Dedifferentiated amniotic fluid mesenchymal stem cell (primary cell): ENCODE measurements around the gene MCM3.

ENCODE experiments used
- DNase-seq: peaks from one replicate; pipeline ENCODE4 v3.0.0-alpha.2; 2016; ENCODE audit errors: extremely low spot score

MCM3 gene

DNA sequence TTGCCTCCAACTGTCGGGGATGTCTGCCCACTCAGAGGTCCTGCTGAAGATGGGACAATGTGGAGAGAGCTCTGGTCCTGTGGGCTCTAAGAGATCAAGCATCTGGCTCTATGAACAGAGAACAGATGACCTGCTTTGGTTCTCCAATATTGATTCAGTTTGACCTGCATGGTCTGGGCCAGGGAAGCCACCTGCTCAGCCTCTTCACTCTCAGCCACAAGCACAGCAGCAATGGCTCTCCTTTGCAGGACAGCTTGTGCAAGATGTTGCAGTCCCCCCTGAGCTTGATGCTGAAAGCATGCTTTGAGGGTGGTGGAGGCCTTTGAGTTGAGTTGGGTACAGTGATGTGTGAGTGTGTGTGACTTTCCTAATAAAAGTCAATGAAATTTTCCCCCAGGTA is 18.6 kb upstream of the MCM3 start:
- DNase-seq, result no peak

DNA sequence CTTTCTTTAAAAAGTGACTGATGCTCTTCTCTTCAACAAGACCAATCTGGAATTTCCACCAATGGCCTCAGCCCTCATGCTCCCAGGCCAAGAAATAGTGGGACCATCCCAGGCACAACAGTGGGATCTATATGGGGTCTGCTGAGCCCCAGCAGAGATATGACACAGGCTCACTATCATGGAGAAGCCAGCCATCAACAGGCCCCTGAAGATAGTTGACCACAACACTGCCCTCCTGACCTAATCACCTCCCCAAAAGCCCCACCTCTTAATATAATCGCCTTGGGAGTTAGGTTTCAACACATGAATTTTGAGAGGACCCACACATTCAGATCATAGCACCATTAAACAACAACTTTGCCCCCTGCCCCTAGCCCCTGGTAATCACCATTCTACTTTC is 16.8 kb upstream of the MCM3 start:
- no peak for DNase-seq

DNA sequence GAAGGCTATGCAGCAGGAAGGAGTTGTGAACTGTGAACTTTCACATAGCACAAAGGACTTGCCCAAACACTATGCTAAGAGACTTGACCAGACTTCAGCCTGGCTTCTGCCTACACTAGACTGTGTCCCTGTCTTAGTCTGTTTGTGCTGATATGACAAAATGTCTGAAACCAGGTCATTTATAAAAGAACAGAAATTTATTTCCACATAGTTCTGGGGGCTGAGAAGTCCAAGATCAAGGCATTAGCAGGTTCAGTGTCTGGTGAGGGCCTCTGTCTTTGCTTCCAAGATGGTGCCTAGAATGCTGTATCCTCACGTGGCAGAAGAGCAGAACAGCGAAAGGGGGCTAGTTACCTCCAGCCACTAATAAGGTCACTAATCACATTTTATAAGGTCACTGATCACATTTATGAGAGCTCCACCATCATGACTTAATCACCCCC is 16.0 kb upstream of the MCM3 start:
- no peak for DNase-seq

DNA sequence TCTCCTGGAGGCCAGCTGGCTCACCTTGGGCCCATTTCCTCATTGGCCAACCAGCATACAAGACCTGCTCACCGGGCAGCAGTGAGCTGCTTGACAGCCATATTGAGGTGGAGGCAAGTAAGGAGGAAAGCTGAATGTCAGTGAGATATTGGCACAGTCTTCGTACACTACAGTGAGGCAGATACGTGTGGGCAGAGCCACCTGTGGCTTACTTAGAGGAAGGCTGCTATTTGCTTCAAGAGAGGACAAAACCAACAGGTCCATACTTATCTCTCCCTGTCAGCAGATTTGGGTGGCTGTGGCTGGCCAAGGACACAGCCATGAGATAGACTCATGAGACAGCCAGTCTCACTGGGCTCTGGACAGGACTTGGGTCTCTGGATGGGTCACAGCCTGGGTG is 15.1 kb upstream of the MCM3 start:
- DNase-seq, result no peak

DNA sequence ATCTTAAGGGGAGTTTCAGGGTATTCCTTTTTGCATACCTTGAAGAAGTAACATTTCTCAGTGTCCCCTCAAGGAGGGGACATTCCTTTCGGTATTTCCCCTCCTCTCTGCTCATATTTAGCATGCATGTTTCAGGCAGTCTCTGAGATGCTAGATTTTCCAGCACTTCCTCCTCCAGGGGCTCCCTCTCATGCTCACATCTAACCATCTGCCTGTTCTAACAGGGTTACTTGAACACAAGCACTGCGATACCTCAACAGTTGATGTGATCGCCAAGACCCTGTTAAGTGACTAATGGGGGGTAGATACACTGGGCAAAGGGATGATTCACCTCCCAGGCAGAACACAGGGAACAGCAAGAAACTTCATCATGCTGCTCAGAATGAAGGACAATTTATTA is 12.9 kb upstream of the MCM3 start:
- no peak for DNase-seq

DNA sequence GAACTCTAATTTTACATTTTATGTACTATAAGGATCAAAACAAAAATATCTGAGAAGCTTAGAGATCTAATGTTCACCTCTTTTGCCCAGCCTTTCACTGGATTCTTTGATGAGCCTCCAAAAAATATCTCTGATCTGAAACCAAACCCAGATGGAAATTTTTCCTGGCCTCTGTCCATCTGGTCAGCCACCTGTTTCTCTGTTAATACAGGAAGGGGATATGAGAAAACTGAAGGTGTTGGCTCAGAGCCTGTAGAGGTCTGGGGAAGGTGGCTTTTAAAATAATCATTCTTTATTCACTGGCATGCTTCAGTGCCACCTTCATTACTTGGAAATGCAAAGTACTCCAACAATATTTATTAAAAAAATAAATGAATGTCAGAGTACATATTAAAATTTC is 8.5 kb upstream of the MCM3 start:
- DNase-seq, result no peak

DNA sequence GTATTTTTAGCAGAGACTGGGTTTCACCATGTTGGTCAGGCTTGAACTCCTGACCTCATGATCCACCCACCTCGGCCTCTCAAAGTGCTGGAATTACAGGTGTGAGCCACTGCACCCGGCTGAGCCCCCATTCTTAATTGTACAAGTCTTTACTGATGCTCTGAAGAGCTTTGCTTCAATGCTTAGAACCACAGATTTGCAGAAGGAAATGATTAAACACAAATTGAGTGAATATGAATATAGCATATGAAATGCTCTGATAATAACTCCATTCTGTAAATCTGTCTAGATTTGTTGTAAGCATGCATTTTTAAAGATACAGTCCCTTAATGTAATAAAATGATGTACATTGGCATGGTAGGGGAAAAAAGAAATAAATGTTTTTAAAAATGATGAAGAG is 4.3 kb upstream of the MCM3 start:
- no peak for DNase-seq

DNA sequence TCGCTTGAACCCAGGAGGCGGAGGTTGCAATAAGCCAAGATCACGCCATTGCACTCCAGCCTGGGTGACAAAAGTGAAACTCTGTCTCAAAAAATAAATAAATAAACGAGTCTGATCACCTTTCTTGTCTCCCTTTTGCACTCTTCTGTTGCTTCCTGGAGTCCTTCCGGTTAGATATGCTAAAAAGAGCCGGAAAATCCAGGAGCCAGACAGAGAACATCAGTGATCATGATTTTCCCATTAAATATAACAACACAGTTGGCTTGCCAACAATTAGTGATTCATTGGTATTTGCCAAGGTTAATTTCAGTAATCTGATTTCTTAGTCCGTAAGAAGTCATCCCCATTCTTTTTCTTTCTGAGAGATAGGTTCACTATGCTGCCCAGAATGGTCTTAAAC is 3.7 kb upstream of the MCM3 start:
- no peak for DNase-seq

DNA sequence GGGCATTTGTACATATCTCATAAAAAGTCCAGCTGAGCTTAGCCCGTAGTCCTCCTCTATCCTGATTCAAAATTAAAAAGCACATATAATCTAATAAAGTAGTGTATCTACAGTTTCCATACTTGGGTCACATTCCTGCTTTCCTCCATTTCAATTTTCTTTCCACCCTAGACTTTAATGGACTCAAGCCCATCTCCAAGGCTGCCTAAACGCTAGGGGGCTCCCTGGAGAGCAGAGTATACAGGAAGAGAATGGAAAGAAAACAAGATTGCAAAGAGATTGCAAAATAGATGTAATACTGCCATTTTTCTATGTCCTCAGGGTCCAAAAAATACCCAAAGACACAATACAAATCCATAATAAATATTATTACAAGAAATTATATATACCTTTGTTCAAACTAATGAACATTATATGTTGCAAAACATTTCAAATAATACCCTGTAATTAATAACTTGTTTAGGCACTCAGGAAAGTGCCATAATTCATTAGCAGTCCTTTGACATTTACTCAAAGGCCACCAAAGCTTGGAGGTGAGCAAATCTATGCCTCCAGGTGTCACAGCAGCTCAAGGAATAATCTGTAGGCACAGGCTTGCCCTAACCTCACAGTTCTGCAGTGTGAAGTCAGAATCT is 2.4 kb upstream of the MCM3 start:
- peak; percentile 62 for DNase-seq

DNA sequence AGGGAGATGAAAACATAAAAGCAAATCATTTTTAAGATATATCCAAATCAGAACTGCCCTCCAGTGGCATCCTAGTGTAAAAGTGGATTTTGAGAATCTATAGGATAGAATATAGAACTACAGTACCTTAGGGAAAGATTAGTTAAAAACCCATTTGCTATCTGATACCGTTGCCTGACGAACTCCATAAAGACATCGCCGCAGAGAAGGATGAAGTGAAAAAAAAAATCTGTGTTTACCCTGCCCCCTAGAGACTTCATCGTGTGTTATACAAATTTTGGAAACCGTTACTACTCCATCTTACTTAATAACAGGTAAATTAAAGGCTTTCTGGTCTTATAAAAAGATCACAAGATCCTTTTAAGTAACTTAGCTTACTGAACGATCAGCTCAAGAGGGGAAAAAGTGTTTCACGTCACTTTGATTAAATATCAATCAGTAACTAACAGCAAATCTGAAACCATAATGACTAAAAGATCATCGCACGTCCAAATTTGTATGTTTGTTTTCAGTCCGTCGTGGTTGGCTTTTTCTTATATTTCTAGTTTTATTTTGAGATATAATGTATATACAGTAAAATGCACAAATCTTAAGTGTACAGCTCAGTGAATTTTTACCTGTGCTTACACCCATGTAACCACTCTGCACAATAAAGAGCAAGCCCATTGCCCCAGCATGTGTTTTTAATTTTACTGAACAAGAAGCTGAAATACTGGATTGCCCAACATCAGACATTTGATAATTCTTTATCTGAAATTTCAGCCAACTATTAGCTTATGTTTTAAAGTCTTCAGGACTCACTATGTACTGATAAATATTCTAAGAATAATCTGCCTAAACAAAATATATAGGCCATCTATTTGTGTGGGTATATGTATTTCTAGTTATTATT is 881 bp upstream of the MCM3 start:
- no peak for DNase-seq

DNA sequence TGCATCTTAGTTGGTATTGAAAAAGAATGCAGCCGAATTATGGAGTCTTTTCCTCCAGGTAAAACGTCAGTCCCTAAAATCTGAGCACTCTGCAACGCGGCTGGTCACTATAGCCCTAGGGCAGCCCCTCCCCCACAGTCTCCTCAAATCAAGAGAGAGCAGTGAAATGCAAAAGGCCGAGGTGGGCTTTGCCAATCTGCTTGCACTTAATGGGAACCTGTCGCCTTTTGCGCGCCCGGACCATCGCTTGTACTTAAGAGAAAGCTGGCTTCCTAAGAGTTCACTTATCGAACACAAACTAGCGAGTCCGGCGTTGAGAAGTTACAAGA is 447 bp downstream of the MCM3 start:
- no peak for DNase-seq

DNA sequence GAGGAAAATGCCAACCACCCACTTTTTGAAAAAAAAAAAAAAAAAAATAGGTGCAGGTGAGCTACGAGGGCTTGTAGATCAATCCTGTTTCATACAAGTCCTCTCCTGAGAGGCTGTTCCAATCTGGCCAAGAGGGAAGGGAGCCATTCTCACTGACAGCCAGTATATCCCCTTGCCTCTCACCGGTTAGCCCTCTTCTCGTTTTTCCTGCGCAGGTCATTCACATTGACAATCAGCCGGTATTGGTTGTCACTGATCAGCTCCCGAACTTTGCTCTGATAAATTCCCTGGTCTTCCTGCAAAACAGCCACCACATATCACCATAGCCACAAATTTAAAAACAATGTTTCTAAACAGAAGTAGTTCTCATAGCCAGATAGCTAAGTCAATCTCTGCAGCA is 1.4 kb downstream of the MCM3 start:
- DNase-seq, result no peak

DNA sequence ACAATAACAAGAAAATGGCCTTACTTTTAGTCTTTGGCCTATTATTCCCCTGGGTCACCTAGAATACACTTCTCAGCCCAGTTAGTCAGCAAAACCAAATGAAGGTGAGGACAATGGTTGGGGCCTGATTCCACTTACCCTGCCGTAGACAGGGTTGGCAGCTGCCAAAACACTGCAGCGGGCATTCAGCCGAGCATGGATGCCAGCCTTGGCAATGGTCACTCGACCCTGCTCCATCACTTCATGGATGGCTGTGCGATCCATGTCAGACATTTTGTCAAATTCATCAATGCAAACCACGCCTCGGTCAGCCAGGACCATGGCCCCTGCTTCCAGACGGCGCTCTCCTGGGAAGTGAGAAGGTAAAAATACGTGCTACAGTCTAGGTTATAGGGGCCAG is 8.4 kb downstream of the MCM3 start:
- no peak for DNase-seq

DNA sequence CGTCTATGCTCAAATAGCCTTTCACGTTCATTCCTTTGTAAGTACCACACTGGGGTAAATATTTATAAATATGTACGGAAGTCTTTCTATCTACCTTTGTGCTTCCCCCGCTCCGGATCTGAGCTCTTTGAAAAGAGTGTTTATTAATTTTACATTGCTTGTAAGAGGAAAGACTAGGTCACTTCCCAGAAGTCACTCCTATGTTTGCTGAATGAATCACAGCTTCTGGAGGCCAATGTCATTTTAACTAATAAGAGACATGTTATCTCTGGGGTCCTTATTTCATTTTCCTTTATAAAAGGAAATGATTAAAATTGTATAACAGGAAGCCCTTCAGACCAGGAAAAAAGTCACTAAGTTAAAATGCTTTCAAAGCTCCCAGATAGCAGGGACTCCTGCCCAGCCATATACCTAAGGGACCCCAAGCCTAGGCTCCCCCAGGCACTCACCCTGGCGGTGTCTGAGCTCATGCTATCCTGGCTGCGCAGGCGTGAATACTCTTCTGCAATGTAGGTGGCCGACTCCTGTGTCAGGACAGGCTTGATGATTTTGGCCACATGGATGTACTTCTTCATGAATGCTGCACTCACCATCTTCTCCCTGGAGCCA is 12.6 kb downstream of the MCM3 start:
- DNase-seq, result no peak

DNA sequence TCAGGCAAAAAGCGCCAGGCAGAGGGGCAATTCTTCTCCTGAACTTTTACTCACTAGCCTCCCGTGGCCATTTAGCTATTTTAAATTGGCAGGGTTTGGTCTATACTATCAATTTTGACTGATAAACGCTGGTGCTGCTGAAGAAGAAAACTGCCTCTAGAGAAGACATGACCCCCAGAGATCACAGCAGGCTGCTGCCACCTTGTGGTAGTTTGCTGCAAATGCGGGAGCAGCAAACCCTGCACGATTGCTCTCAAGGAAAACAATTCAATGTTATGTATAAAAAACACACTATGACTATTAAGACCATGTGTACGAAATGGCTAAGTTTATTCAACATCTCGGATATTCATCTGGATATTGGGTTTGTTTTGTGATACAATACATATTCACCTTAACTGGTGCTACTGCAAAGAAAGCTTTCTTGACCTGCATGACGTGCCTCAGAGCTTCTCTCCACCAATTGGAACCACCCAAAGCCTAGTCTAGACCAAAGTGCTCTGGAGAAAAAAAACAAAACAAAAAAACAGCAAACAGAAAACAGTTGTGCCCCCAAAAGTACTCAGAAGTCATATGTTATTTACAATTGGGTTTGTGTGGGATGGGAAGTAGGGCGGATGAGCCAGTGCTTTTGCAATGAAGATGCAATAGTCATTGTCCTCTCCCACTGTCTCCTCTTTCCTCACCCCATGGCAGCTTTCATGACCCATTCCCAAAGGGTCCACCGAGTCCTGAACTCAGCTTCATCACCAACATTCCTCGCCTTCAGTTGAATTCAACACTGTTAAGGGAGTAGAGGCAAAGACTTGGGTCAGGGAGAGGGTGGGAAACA is 20.6 kb downstream of the MCM3 start:
- DNase-seq, result peak; percentile 53

DNA sequence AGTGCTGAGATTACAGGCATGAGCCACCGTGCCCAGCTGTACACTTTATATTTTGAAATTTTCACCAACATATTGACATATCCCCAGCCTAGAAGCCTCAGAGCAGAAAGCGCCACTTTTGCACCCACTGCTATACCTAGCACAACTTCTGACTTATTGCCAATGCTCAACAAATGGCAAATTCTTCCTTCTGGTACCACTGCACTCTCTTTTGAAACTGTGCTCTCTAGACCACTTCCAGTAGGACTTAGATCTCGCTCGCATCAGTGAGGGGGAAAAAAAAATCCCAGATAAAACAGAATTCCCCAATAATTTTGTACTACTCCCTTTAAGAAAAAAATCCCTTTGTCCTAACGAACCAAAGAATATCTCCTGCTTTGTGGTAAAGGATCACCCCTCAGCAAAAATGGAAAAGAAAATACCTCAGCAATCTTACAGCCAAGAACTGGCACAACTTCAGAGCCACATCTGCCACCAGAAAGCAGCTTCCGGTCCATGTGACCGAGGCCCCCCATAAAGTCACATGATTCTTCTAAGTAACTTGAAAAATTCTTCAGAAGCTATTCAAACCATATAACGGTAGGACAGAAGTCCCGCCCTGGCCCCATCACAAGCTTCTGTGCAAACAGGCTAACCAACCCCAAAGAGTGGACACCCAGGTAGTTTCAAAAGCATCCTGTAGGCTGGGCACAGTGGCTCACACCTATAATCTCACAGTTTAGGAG is 21.8 kb downstream of the MCM3 start:
- no peak for DNase-seq

DNA sequence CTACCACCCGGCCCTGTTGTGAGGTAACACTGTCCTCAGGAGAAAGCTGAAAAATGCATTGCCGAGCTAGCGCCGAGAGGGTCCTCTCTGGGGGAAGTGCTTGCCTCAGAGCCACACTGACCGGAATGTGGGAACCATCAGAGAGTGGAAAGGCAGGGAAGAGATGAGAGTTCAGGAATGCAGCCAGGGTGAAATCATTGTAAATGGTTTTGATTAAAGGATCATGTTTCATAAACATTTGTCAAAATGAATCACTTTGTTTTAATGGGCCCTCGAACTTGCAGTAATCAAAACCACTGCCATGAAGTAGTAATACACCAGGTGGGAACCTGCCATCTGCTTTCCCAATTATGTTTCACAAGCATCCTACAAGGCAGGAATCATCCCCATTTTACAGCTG is 23.3 kb downstream of the MCM3 start:
- DNase-seq, result peak; percentile 56

DNA sequence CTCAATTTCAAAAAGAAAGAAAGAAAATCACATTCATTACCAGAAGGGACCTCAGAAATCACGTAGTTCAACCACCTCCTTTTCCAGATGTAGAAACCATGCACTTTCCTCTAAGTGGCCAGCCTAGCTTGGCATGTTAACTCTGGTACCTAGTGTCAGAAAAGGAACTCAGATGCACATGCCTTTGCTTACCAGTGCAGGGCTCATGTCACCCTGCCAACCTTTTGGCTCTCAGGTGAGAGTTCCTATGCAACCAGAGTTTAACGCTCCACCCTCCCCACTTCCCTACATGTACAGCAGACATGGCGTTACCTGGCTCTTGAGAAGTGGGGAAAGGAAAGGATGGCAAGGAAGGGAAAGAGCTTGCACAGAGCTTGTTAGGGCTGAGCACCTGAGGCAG is 23.9 kb downstream of the MCM3 start:
- DNase-seq, result no peak

DNA sequence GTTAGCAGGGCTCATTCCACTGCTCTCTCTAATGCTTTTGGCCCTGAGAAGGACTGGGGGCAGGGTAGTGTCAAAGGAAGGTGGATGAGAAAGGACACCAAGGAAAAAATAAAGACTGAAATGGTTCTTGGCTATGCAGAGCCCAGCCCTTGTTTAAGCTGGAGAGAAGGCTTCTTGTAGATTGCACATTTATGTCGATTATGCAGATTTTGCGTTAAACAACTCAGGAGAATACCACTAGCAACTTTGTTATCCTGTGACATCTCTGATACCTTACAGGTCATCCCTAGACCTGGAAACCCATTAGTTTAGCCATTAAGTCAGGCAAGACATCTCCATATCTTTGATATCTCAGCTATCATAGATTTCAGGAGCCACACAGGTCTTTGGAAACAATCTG is 29.1 kb downstream of the MCM3 start:
- DNase-seq, result no peak

DNA sequence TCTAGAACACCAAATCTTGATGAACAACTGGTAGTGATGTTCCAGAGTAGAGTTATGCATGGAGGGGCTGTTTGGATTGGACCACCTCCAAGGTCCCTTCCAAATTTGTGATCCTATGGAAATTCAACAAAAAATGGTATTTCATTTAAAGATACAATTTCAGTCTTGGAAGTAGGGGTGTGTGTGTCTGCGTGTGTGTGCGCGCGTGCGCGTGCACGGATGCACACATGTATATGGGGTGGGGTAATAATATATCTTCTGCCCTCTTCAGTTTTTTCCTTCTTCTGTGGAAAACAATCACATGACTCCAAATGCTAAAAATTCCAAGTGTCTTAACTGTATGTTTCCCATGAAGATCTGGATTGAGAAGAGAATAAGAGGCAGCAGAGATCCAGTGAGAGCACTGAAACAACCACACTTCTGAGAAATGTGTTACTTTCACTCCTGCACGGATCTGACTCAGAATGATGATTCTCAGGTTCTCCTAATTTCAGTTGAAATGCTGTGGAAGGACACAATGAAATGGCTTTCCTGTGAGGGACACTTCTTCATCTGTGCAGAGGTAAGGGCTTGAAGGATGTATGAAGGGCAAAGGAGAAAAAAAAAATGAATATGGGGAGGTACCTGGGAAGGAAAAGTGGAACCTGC is 29.7 kb downstream of the MCM3 start:
- DNase-seq, result no peak

DNA sequence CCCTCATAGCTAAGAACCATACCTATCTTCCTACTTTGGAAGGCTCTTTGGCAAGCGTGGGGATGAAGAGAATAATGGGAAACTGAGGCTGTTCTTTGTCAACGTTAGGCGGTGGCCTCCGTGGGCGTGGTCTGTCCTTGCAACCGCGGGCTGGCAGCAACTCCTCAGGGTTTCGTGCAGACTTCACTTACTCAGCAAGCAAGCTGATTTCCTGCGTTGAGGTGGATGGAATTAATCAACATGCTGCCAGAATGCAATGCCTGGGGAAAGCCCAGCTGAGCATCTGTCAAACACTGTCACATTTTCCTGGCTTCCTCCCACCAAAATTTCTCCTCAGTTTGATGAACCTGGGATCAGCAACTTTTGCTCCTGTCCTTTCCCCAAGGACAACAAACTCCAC is 31.0 kb downstream of the MCM3 start:
- DNase-seq, result peak; percentile 15
